NOMO-1 (cell line): Measurements from ENCODE around the gene CDH4.

Experiments
- DNase-seq, 2 experiments: peaks; one replicate each; lab custom pipeline; 2025; ENCODE audit not compliant: unreplicated experiment in 2 of 2; lab: John Stamatoyannopoulos, UW

Gene CDH4

DNA sequence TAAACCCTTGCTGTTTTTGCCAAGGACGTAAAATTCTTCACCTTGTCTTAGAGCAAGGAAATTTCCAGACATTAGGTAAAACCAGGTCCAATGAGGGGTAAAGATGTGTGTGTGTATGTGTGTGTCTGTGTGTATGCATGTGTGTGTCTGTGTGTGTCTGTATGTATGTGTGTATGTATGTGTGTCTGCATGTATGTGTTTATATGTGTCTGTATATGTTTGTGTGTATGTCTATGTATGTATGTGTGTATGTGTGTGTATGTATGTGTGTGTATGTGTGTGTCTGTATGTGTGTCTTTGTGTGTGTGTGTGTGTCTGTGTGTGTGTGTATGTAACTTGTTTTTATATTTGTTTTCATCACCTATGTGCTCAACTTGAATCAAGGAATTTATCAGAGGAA is 439.9 kb downstream of the CDH4 start:
- no peak for DNase-seq

GRCh38 chr20:61692479-61692878 is 440.4 kb downstream of the CDH4 start:
- no peak for DNase-seq

DNA sequence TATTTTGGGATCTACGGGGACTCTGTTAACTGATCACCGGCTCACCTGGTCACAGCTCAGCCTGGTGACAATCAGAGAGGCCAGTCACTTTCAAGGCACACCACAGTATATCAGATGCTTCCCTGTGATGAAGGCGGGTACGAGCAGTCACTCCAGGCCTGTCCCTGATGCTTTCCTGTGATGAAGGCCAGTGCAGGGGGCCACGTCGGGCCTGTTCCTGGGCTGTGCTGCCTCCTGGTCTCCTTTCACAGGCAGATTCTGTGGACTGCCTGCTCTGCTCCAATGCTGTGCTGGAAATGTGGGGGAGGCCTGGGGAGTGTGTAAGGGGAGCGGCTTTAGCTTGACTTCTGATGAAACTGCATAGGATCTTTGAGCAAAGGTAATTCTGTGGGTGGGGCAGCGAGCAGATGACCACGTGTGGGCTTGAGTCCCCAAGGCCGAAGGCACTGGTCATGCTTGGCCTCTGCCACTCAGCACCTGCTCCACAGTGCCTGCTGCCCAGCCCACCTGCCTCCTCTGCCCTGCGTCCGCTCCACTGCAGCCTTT is 441.1 kb downstream of the CDH4 start:
- DNase-seq = no peak

DNA sequence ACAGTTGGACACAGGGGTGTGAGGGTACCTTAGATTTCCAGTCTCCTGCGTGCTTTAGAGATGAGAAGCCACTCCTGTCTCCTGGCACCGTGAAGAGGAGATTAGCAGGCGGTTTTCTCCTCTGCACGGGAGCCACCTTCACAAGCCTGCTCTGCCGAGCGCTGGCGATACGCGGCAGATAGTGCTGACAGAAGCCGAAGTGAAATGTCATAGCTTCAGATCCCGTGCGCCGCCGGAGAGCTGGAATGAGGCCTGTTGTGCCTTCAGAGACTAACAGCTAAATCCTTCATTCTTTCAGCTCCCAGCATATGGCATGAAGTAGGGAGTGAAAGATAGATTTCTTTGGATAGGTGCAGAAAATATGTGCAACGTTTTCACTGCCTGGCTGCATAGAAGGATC is 442.6 kb downstream of the CDH4 start:
- no peak for DNase-seq

DNA sequence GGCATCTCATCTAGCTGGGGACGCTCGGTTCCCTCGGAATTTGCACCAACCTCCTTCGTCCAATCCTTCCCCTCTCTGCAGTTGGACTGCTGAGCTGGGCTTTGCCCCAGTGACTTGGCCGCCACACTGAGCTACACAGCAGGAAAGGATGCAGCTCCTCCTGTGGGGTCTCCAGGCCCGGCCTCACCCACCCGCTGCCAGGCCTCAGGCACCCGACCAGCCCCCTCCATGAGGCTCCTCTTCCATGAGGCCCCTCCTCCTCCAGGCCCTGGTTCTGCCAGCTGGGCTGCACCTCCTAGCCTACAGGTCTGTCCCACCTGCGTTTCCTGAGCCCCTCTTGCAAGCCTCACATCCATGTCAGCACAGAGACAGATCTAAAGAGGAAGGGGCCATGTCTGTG is 443.7 kb downstream of the CDH4 start:
- DNase-seq = no peak

DNA sequence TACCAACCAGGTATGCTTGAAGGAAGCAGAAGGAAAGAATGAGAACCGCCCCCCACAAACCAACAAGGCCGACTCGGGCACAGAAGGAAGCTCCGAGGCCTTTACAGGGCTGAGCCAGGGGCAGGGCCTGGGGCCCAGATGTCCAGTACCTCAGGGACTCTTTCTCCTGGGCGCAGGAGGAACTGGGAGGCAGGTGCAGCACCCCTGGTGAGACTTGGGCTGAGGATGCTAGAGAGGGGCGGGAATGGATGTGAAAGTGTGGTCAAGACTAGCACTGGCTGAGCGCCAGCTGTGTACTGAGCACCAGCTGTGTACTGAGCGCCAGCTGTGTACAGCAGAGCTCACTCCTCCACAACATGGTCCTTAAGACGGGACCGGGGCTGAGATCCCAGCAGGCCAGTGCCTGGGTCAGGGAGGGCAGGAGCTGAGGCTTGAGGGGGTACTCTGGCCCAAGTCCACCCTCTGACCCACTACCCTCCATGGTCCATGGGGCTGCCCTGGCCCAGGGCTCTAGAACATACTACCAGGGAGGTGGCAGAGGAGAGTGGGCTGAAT is 444.2 kb downstream of the CDH4 start:
- DNase-seq = no peak

DNA sequence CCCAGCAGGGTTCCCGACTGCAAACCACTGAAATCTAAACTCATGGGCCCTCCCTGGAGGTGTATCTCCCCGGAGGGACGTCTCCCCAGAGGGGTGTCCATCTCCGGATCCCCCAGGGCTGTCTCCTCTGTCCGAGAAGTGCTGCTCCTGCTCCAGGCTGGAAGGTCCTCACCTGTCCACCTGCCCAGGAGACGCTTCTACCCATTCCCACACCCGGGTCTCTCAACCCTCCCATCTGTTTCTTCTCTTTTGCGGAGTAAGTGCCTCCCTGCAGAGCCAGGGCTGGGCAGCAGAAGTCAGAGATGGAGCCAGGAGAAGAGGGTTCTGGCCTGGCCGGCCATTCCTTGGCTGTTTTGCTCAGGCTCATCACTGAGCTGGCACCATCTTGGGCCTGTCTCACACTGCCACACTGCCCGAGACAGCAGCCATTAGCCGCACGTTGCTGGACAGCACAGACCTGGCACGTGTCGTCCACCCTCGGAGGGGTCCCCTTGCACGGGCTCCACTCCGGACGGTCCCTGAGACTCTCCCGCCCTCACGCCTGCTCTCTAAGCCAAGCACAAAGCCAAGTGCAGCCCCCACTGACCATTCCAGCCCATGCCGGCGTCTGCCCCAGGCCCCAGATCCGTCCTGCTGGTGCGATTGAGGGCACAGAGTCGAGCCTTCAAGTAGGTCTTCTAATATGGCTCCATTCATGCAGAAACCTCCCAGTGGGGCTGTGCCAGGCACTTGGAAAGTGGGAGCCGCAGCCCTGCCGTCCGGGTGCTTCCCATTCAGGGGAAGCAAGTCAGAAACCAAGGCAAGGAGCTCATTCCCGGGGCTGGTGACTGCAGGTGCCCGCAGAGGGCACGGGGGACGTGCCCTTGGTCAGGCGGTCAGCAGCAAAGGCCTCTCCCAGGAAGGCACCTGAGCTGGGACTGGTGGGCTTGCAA is 445.9 kb downstream of the CDH4 start:
- no peak for DNase-seq

DNA sequence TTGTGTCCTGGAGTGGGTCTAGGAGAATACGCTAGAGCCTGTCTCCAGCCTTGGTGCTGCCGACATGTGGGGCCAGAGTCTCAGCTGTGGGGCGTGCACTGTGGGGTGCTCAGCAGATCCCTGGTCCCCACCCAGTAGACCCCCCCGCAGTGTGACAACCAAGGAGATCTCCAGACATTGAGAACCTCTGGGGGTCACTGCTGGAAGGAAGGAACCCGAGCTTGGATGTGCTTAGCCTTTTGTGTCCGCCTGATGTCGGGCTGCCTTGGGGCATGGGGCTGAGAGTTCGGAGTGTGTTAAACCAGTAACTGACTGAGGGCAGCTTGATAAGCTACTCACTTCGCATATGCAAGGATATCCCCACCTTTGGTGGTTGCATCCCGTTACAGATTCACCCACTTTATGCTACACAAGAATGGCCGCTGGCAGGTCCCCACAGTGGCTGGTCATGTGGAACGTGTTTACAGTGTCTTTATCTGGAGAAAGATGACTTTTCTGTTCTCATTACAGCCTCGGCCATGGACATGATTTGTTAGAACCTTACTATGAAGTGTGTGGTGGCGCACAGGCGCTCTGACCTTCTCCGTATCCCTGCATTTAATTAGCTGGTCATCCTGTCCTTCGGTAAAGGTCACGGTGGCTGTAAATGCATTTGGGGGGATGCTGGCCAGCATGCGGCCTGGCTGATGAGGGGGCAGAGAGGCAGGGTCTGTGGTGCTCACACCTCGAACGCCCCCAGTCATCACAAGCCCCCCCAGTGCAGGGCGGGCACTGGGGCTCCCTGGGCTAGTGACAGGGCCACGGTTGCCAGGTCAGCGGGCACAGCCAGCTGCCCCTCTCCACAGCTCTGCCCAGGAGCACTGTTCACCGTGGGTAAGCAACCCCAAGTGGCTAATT is 446.8 kb downstream of the CDH4 start:
- no peak for DNase-seq

DNA sequence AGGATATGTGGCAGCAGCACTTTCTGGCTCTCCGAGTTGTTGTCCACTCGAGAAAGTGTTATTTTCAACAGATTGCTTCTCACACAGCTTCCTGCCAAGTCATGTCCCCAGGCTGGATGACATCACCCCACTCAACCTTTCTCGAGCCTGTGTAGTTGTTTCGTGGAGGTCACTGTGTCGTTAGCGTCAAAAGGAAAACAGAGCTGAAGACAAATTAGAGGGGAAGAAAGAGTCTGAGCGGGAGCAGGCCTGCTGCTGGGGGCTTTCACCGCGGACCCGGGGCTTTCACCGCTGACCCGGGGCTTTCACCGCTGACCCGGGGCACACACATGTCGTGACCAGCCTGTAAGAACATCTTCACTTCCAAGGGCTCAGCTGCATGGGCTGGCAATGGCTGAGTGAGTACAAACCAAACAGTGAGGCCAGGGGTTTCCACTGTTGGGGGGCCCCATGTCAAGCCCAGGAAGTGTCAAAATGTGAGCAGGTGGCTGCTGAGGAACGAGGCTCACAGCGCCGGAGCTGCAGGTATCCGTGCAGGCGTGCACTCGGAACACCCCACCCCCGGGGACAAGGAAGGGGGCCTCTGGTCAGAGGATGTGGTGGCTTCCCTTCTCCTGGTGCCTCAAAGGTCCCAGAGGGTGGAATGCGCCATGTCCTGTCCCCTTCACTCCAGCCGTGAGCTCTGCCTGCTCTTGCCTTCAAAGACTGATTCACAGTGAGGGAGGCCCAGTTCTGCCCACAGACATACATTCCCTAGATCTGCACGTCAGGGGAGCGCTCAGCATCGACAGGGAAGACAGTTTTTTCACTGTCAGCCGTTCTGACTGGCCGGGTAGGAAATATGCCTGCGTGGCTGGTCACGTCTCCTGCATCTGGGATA is 447.7 kb downstream of the CDH4 start:
- DNase-seq = no peak

DNA sequence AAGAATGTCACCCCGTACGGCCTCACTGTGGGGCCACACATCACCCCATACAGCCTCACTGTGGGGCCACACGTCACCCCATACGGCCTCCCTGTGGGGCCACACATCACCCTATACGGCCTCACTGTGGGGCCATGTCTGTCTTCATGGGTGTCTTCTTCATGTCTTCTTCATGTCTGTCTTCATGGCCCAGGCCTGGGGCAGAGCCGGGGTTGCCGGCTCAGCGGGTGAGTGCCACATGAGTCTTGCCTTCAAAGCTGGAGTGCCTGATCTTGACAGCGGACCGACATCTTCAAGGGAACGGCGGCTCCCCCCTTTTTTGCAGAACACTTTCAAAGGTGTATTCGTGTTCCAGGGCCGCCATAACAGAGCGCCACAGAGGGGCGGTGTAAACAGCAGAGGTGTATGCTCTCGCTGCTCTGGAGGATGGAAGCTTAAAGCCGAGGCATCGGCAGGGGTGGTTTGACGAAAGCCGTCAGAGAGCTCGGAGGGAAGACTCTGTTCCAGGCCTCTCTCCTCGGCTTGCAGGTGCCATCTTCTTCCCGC is 448.6 kb downstream of the CDH4 start:
- DNase-seq = no peak

DNA sequence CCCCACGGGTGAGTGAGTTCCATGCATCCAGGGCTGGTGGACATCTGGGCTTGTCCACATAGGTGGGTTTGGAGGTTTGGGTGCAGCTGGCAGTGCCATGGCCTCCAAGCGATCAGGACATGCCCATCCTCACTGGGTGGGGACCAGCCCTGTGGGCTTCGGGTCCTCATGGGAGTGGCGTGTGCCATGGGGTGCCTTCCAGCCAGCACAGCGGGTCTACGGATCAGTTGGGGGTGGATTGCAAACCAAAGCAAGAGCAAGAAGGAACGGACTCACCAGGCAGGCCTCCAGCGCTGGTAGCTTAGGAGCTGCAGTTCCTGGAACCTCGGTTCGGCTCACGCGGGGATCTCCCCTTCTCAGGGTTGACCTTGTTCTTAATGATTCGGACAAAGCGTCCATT is 449.3 kb downstream of the CDH4 start:
- no peak for DNase-seq

DNA sequence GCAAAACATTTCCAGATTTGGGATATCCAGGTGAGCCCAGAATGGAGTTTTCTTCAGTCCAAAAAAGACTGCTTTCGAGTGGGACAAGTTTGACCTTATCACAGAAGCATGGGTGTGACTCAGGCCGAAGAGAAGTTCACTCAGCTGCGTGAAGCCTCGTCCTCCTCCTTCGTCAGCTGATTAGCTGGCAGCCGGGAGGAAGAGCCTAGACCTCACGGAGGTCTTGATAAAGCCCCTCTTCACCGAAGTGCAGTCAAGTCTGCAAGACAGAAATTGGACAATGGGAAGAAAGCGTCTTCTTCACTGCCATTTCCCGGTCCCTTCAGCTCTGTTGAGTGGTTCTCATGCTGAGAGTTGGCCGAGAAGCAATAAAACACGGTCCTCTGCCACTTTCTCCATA is 449.7 kb downstream of the CDH4 start:
- DNase-seq = no peak

DNA sequence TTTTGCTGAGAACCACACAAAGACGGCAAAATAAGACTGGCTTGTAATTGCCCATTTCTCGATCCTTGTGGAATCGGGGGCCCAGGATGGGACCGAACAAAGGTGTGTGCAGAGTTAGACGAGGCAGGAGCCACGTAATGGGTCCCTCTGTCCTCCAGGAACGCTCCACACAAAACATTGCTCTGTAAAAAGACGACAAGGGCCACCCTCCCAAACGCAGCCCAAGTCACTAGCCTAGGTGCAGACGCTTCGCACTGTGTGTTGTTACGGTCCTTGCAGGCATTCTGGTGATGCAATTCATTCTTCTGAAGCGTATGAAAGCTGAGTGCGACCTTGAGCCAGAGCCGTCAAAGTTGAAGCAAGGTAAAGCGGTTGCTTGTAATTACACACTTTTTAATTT is 450.2 kb downstream of the CDH4 start:
- DNase-seq = no peak

DNA sequence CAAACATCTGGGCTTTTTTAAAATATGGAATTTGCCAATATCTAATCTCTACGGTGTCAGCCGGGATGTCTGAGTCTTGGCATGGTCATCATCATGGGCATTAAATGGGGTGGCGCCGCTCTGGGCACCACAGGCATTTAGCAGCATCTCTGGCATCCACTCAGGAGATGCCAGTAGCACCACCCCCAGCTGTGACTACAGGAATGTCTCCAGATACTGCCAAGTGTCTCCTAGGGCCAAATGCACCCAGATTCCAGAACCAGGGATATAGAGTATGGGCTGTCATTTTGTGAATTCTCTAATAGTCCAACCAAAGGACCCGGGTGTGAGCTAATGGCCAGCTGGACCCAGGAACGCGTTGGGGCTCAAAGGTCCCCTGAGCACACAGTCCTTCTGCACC is 452.6 kb downstream of the CDH4 start:
- DNase-seq = no peak

DNA sequence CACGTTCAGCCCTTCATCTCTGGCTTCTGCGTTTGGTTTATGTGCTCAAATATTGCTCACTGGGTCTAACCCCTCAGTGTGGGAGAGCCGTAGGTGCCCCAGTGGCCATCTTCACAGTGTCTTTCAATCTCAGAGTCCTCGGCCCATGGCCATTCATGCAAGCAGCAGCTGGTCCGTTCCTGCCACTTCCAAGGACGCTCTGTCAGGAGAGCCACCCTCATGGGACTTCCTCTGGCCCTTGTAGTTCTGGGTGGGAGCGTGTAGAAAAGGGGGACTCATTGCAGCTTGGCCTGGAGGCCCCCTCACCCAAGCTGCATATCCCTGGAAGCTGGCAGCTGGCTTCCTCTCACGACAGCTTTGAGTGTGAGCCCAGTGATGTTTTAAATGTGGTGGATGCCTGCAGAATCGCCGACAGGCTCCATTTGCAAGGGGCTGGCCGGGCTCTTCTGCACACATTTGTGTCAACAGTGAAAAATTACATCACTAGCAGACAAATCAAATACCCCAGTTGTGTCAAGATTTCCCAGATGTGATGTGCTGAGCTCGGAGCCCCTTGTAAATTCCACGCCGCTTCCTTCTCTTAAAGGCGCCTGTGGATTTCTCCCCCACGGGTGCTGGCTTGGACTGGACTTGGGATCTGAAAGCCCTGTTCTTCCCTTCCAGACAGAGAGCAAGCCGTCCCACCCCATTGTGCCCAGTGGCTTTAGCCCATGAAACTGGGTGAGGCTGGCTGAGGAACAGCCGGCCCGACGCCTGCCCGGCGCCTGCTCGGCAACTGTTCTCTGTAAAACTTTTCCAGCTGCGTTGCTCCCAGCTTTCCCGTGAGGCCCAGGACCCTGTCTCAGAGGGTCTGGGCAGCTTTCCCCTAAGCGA is 453.6 kb downstream of the CDH4 start:
- DNase-seq = no peak

DNA sequence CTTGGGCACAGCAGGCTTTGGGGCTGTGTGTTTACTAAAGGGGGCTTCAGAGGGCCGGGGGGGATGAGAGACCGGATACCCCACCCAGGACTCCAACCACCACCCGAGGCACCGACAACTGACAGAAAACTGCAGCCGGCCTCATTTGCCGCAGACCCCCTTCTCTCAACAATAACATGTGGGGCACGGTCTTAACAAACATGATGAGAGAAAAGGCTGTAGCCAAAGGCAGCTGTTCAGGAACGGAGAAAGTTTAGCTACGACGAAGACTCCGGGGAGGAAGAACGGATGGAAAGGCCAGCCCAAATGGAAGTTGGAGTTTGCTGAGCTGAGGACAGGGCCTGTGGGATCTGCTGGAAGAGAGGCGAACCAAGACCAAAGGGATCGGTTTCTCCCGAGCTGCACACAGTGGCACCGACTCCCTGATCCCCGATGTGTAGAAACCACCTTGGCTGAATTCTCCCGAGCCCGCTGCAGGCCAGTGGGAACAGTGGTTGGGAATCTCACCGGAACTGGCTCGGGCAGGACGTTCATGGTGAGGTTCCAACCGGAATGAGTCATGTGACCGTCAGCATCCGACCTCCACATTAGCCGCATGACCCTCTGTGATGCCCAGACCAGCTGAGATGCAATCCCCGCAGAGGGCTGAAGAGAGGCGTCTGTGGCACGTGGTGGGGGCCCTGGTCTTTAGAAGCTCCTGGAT is 454.3 kb downstream of the CDH4 start:
- no peak for DNase-seq

- DNase-seq = no peak
Observed at GRCh38 chr20:61708891-61709290, 456.8 kb downstream of the CDH4 start.

DNA sequence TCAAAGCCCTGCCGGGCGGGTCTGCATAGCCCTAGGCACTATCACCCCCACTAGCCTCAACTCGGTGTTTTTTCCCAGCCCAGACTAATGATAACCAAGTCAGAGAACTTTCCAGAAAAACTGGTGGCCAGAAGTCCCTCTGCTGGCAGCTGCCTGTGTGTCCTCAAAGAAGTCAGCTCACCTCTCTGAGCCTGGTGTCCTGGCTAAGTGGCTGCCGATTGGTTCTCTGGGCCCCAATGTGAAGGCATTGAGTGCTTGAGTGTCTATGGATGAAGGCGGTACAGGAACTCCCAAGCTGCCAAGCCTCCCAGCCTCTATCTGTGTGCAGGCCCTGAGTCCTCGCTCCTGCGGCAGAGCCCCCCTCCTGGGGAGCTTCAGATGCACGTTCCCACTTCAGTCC is 458.0 kb downstream of the CDH4 start:
- no peak for DNase-seq
